Activated naive CD4-positive, alpha-beta T cell treated with anti-CD3 and anti-CD28 coated beads, Interleukin-2, amount 50 U/mL, for 24 hours (primary cell): ENCODE measurements around the gene TRAF3.
"Not testable (repeated sequence)": the region's sequence is repeated elsewhere in the genome, so short reads cannot be mapped to it uniquely, and the experiment has no call there.

Experiments
- H3K27ac Mint-ChIP-seq: one replicate; pipeline ENCODE4 v1.8.0; 2021; ENCODE audit warnings: mild to moderate bottlenecking, mixed read lengths
- H3K27me3 Mint-ChIP-seq: one replicate; pipeline ENCODE4 v1.8.0; 2021; ENCODE audit warnings: mixed read lengths
- H3K36me3 Mint-ChIP-seq: one replicate; pipeline ENCODE4 v1.8.0; 2021; ENCODE audit warnings: mixed read lengths
- H3K4me1 Mint-ChIP-seq: one replicate; pipeline ENCODE4 v1.8.0; 2021; ENCODE audit warnings: mixed read lengths
- H3K4me3 Mint-ChIP-seq: one replicate; pipeline ENCODE4 v1.8.0; 2021; ENCODE audit warnings: mild to moderate bottlenecking, mixed read lengths
- H3K9me3 Mint-ChIP-seq: one replicate; pipeline ENCODE4 v1.8.0; 2021; ENCODE audit warnings: mixed read lengths

The TRAF3 gene

DNA sequence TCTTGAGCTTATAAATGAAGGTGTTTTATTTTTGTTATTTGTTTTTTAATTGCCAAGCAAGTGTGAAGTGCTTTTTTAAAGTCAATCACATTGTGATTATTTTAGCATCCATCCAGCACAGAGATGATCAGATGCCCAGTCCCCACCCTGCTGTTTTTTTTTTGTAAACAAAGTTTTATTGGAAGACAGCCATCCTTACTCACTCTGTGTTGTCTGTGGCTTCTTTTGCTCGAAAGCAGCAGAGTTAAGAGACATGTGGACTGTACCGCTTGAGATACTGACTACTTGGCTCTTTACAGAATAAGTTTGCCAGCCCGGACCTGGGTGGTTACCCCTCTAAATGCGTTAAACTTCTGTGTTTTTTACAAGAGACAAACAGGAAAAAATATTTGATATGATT lies 114.3 kb downstream of the TRAF3 start:
- no peaks in the 10 kb centered on the region for H3K4me1 Mint-ChIP-seq

DNA sequence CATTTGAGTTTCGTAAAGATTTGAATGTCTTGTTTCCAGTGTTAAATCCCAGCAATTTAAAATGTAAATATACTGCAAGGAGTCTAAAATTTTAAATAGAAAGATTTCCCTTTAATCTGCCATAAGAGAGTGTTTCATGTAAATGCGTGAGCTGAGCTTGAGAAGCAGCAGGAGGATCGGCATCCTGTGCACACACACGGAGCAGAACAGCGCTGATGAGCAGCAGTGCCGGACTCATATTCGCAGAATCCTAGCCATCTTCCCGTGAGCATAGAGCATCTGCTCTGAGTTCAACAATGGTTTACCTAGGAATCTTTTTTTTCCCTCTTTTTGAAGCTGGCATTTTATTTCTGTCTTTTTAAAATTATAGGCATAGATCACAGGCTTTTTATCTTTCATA lies 115.4 kb downstream of the TRAF3 start:
- peaks cover 8% of the 10 kb centered on the region for H3K36me3 Mint-ChIP-seq
- peak overlapping the region; percentile 18 for H3K27ac Mint-ChIP-seq
- no peak overlapping the region for H3K4me3 Mint-ChIP-seq
- H3K4me1 Mint-ChIP-seq = peaks cover under 1% of the 10 kb centered on the region
- no peaks in the 10 kb centered on the region for H3K9me3 Mint-ChIP-seq
- H3K27me3 Mint-ChIP-seq = no peaks in the 10 kb centered on the region

More for the DNA sequence above, 114.3 kb downstream of the TRAF3 start:
- H3K27me3 Mint-ChIP-seq = no peaks in the 10 kb centered on the region
- no peak overlapping the region for H3K4me3 Mint-ChIP-seq
- H3K36me3 Mint-ChIP-seq = peaks cover 7% of the 10 kb centered on the region
- H3K9me3 Mint-ChIP-seq = no peaks in the 10 kb centered on the region
- no peak overlapping the region for H3K27ac Mint-ChIP-seq

DNA sequence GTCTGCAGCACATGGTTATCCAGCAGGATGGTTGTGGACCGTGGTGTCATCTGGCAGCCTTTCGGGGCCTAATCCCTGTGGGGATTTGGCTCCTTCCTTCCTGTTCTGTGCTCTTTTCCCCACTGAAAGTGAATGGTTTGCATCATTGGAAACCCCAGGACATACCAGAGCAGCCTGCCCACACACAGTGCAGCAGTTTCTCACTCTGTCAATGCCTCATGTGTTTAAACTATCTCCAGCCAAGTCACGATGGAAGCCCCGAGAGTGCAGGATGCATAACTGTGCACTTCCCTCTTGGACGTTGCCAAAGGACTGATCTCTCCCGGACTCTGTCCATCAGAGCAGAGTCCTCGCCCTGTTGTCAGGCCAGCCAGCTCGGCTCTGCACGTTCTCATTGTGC lies 116.2 kb downstream of the TRAF3 start:
- H3K4me3 Mint-ChIP-seq = no peak overlapping the region
- H3K4me1 Mint-ChIP-seq = peaks cover 4% of the 10 kb centered on the region
- H3K36me3 Mint-ChIP-seq = peaks cover 11% of the 10 kb centered on the region
- no peaks in the 10 kb centered on the region for H3K27me3 Mint-ChIP-seq
- no peaks in the 10 kb centered on the region for H3K9me3 Mint-ChIP-seq
- peak overlapping the region; percentile 41 for H3K27ac Mint-ChIP-seq

DNA sequence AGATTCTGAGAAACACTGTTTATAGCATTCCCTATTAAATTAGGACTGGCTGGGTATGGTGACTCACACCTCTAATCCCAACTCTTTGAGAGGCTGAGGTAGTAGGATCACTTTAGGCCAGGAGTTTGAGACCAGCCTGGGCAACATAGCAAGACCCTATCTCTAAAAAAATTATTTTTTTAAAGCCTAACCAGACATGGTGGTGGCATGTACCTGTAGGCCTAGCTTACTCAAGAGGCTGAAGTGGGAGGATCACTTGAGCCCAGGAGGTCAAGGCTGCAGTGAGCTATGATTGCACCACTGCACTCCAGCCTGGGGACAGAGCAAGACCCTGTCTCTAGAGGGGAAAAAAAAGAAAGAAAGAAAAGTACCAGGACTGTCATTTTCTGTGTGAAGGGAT lies 119.5 kb downstream of the TRAF3 start:
- not testable (repeated sequence) for H3K9me3 Mint-ChIP-seq, H3K27ac Mint-ChIP-seq, H3K27me3 Mint-ChIP-seq, H3K4me3 Mint-ChIP-seq
- H3K36me3 Mint-ChIP-seq = peaks cover 15% of the 10 kb centered on the region
- H3K4me1 Mint-ChIP-seq = peaks cover 22% of the 10 kb centered on the region

DNA sequence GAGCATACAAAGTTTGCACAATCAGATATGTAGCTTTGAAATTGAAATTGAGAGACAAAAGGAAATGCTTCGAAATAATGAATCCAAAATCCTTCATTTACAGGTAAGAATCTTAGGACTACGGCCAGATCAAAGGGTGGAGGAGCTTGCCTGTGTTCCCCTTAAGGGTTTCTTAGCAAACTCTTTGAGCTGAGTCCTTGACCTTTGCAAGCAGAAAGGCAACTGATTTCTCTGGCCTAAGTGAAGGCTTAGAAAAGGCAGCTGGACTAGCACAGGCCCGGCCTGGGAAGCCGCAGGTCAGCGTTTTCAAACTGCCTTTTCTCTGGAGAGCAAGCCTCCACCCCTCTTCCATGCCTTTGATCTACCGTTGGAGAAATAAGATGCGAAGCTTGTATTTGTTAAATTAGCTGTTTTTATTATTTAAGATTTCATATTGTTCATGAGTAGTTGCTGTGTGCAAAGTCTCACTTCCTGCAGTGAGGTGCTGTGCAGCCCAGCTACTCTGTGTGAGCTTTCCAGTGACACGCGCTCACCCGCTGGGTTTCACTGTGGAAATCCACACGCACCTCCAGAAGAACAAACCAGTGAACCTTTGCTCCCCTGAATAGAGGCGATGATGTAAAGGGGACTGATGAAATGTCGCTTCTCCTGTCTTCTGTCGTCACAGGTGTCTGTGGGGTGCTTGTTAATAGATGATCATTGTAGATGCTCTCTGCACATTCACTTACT lies 120.2 kb downstream of the TRAF3 start:
- Mint-ChIP-seq H3K9me3 (no peaks in the 10 kb centered on the region), H3K4me3 (no peak overlapping the region), H3K4me1 (peaks cover 22% of the 10 kb centered on the region), H3K27me3 (no peaks in the 10 kb centered on the region), H3K27ac (no peak overlapping the region), H3K36me3 (peaks cover 15% of the 10 kb centered on the region)

DNA sequence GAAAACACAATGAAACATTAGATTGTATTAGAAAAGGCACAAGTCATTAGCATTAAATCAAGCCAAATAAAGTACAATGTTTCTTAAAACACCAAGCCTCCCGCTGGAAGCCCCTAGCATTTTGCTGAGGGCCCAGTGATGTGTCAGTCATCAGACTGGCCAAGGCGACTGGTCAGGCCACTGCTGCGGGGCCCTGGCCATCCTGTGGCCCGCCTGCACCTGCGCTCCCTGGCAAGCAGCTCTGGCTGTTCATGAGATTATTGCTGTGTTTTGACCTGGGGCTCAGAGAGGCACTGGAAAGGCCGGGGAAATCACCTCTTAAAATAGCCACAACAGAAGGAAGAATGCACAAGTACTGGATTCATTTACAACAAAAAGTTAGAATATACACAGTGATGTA lies 121.0 kb downstream of the TRAF3 start:
- Mint-ChIP-seq H3K27ac (no peak overlapping the region), H3K36me3 (peaks cover 14% of the 10 kb centered on the region)

DNA sequence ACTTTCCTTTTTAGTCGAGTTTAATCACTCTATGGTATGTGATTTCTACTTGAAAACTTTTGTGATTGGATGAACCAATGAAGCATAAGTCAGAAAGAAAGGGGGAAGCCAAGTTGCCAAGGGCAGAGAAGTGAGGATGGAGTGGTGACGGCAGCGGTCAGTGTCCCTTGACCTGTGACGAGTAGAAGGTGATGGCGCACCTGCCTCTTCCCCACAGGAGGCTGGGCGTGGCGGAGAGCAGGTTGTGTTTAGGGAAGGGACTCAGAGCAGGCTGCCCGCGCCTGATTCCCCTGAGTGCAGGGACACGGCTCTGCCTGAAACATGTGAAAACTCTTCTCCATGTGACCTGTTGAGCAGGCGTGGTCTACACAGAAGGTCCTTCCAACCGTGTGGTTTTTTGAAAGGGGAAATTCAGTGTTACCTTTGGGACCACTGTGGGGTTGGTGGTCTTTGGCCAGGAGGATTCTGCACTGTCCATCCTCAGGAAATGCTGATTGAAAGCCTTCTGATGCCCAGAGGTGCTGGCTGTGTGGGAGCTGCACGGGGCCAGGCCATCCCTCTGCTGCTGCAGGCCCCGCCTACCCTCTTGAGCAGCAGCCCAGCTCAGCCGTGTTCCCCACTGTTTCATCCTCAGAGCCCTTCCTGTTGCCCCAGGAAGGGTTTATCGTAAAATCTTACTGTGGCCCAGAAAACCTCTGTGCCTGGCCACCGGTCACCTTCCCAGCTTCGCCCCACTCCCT lies 121.7 kb downstream of the TRAF3 start:
- H3K36me3 Mint-ChIP-seq = peaks cover 14% of the 10 kb centered on the region
- no peak overlapping the region for H3K4me3 Mint-ChIP-seq
- no peaks in the 10 kb centered on the region for H3K27me3 Mint-ChIP-seq
- peak overlapping the region; percentile 52 for H3K27ac Mint-ChIP-seq
- no peaks in the 10 kb centered on the region for H3K9me3 Mint-ChIP-seq
- H3K4me1 Mint-ChIP-seq = peaks cover 22% of the 10 kb centered on the region

More for the DNA sequence above, 121.0 kb downstream of the TRAF3 start:
- H3K4me1 Mint-ChIP-seq = peaks cover 22% of the 10 kb centered on the region
- H3K9me3 Mint-ChIP-seq = no peaks in the 10 kb centered on the region
- H3K4me3 Mint-ChIP-seq = no peak overlapping the region
- H3K27me3 Mint-ChIP-seq = no peaks in the 10 kb centered on the region

DNA sequence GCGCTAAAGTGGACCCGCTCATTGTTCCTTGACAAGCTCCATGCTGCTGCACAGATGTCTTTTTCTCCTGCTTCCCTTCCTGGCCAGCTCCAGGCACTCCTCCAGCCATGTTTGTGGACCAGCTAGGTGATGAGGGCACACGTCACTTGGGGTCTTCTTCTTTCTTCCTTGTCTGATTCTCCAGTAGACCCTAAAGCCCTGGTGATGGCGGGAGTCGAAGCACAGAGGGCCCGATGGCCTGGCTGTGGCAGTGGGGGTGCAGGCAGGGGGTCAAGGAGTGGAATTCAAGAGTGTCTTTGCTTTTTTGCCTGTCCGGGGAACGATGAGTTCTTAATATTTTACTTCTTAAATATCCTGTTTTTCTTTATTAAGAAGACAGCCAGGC lies 122.3 kb downstream of the TRAF3 start:
- H3K36me3 Mint-ChIP-seq = peaks cover 14% of the 10 kb centered on the region
- no peaks in the 10 kb centered on the region for H3K27me3 Mint-ChIP-seq
- H3K9me3 Mint-ChIP-seq = no peaks in the 10 kb centered on the region
- H3K4me3 Mint-ChIP-seq = no peak overlapping the region
- H3K27ac Mint-ChIP-seq = no peak overlapping the region
- H3K4me1 Mint-ChIP-seq = peaks cover 22% of the 10 kb centered on the region

DNA sequence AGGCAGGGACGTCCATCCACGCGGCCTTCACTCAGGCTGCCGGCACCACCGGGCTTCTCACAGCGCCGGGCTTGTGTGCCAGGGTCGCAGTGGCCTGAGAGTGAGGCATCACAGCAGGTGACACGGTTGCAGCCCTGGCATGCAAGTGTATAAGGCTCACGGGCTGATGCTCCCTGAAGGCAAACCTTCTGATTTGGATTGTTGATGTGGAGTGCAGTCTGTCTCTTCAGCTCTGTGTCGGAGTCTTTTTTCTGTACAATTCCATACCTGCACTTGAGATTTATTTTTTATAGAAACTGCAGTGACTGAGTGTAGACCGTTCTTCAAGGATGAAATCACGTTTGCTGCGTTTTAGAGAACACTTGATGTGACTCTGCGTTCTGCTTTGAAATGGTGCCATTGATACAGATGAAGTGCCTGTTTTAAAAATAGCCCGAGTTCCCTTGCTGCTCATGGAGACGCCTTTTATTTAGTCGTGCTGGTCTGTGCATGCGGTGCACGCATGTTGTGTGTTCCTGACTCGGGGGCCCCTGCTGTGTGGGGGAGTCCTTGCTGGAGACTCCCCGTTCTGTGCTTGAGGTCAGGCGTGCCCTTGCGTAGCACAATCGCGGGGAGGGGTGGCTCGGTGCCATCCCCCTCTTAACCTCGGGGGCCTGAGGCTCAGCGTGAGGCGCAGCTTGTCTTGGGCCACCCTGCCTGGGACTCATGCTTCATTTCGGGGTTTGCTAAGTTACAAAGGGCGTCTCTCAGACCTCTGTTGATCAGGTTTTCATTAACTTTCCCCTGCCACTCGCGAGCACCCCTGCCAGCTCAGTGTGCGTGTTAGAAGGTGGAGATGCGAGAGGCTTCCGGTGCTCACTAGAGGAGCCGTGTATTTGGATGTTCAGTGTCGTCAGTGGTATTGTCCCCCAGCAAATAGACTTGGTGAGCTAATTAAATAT lies 123.7 kb downstream of the TRAF3 start:
- H3K9me3 Mint-ChIP-seq = no peaks in the 10 kb centered on the region
- peaks cover 22% of the 10 kb centered on the region for H3K4me1 Mint-ChIP-seq
- H3K27ac Mint-ChIP-seq = peak overlapping the region; percentile 74
- H3K4me3 Mint-ChIP-seq = peak overlapping the region; percentile 67
- H3K36me3 Mint-ChIP-seq = peaks cover 19% of the 10 kb centered on the region
- H3K27me3 Mint-ChIP-seq = no peaks in the 10 kb centered on the region

DNA sequence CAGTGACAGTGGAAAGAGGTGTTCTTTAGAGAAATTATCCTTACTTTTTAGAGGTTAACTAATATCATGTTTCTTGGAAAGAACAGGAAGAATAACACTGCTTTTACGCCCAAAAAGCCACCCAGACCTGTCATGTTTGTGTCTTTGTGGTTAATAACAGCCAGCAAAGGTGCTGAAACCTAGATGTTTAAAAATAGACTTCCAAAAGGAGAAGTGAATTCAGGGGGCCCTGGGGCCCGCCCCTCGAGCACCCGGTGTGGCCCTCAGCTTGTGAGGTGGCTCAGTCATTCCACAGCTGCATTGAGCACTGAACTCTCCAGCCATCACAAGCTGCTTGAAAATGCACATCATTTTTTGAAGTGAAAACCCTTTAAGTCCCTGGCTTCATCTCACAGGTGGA lies 124.4 kb downstream of the TRAF3 start:
- peak overlapping the region; percentile 67 for H3K4me3 Mint-ChIP-seq
- peaks cover 19% of the 10 kb centered on the region for H3K36me3 Mint-ChIP-seq

DNA sequence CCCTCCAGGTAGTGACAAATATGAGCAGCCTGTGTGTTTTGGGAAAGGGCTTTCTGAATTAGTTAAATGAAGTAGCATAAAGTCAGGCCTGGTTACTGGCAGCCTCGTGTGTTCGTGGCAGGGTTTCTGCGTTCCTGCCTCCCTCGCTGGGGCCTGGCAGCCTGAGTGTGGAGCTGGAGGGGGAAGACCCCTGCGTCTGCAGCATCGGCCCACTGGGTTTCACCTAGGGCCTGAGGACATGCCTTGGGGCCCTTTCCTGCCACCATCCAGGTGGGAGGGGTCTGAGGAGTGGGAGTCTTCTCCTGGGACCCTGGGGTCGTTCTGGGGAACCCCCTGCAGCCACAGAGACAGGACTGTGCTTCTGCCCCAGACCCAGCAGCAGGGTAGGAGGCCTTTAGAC lies 124.8 kb downstream of the TRAF3 start:
- H3K4me3 Mint-ChIP-seq = no peak overlapping the region
- no peak overlapping the region for H3K27ac Mint-ChIP-seq
- H3K36me3 Mint-ChIP-seq = peaks cover 19% of the 10 kb centered on the region
- H3K4me1 Mint-ChIP-seq = peaks cover 22% of the 10 kb centered on the region
- H3K9me3 Mint-ChIP-seq = no peaks in the 10 kb centered on the region
- no peaks in the 10 kb centered on the region for H3K27me3 Mint-ChIP-seq

More for the DNA sequence above, 124.4 kb downstream of the TRAF3 start:
- Mint-ChIP-seq H3K27ac (peak overlapping the region; percentile 74), H3K9me3 (no peaks in the 10 kb centered on the region), H3K4me1 (peaks cover 22% of the 10 kb centered on the region), H3K27me3 (no peaks in the 10 kb centered on the region)

DNA sequence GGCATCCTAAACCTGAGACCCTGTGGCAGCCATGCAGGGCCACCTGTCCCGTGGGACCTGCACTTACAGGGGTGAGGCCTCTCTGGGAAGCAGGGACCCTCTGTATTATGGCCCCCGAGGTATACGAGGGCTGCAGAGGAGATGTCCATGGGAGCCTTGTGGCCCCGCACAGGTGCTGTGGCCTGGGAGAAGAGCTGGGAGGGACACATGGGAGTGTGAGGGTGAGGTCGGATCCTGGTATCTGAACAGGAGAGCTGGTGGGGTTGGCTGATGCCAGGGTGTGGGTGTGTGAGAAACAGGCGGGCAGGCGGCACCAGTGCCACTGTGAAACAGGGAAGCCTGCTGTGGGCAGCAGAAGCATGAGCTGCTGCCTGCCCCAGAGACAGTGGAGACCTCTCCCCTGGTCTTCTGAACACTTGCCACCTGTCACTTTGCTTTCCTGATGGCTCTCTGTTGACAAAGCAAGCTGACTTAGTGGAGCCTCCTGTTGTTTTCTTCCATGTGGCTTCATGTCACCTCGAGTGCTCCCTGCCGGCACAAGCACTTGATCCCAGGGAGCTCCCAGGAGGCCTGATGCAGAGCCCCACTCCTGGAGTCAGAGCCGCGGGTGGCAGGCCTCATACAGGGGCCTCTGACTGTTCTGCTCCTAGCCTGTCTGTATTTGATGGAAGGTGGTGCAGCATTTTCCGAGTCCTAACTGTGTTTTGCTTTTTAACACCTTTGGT lies 125.4 kb downstream of the TRAF3 start:
- no peak overlapping the region for H3K4me3 Mint-ChIP-seq
- H3K27me3 Mint-ChIP-seq = no peaks in the 10 kb centered on the region
- peak overlapping the region; percentile 80 for H3K27ac Mint-ChIP-seq
- H3K36me3 Mint-ChIP-seq = peaks cover 18% of the 10 kb centered on the region
- H3K4me1 Mint-ChIP-seq = peaks cover 21% of the 10 kb centered on the region
- H3K9me3 Mint-ChIP-seq = no peaks in the 10 kb centered on the region

DNA sequence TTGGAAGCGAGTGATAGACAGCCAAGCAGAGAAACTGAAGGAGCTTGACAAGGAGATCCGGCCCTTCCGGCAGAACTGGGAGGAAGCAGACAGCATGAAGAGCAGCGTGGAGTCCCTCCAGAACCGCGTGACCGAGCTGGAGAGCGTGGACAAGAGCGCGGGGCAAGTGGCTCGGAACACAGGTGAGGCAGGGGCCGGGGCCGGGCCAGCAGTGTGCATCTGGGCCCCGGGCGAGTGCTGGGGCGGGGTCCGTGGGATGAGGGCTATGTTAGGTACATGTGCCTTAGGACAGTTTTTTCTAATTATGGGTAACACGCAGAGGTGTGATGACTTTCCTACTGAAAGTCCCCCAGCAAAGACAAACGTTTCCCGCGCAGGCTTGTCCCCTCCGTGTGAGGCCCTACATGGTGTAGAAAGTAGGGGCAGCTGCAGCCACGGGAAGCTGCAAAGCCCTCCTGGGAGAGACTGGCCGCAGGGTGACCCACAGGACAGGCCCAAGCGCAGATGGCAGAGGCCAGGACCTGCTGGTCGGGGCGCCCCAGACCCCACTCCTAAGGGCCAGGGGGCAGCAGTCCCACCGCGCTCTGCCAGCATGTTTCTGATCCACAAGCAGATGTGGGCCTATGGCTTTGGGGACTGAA lies 126.1 kb downstream of the TRAF3 start:
- H3K36me3 Mint-ChIP-seq = peaks cover 15% of the 10 kb centered on the region
- no peaks in the 10 kb centered on the region for H3K9me3 Mint-ChIP-seq
- H3K4me1 Mint-ChIP-seq = peaks cover 18% of the 10 kb centered on the region
- peak overlapping the region; percentile 80 for H3K27ac Mint-ChIP-seq
- no peaks in the 10 kb centered on the region for H3K27me3 Mint-ChIP-seq
- no peak overlapping the region for H3K4me3 Mint-ChIP-seq

DNA sequence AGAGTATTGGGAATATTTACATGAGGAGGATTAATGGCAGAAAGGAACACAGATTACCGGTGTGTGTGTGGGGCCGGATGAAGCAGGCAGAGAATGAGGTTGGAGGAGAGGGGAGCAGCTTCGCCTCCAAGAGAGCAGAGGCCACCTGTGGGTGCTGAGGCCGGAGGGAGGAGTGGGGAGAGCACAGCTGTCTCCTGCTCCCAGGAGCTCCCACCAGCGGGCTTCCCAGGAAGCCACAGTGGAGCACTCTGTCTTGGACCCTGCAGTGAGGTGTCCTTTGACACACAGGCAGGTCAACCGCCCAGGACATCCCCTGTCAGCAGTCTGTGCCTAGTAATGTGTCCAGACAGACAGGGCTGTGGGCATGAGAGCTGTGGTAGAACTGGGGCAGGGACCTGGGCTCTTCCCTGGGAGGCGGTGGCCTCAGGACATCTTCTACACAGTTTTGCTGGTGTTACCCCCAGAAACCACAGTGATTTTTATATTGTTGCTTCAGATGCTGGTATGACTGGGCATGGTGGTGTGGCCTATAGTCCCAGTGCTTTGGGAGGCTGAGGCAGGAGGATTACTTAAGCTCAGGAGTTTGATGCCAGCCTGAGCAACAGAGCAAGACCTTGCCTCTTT lies 126.8 kb downstream of the TRAF3 start:
- H3K4me3 Mint-ChIP-seq = no peak overlapping the region
- peaks cover 18% of the 10 kb centered on the region for H3K4me1 Mint-ChIP-seq
- H3K9me3 Mint-ChIP-seq = no peaks in the 10 kb centered on the region
- peak overlapping the region; percentile 51 for H3K27ac Mint-ChIP-seq
- H3K36me3 Mint-ChIP-seq = peaks cover 12% of the 10 kb centered on the region
- no peaks in the 10 kb centered on the region for H3K27me3 Mint-ChIP-seq
